HG03442 (cell line): ENCODE results near the gene SLC7A9.

Experiments
- ATAC-seq: cut with Tn5 transposase; IDR thresholded peaks from one replicate; pipeline ENCODE4 v1.9.1; 2021; ENCODE audit warnings: mild to moderate bottlenecking, moderate library complexity; ENCODE audit not compliant: unreplicated experiment

Gene SLC7A9

DNA sequence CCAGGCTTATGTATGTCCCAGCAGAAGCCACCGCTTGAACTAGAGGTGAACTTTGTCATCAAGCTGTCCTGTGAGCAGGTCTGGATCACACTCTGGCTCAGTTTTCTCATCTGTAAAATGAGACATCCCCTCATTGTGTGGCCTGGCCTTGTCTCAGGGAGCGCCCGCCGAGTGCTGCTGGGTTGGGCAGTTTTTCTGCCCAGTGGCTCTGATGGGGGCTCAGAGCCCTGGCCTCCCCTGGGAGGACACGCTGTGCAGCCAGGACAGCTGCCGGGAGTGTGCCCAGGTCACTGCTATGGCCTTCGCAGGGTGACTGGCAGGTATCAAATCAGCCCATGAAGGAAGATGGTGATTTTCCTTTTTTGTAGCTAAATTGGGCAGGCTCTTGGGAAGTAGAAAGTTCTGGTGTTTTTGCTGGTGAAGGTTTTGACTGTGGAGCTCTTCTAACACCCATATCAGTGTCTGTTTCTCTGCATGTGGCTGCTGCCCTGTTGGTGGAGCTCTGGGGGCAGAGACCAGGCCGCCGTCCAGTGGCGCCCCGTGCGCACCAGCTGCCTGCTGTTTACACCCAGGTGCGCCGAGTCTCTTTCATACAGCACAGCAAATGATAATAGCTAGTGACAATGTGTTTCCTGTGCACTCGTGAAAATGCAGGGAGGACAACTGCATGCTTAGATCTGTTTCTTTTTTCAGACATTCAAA lies 40.8 kb downstream of the SLC7A9 start:
- no peak for ATAC-seq

DNA sequence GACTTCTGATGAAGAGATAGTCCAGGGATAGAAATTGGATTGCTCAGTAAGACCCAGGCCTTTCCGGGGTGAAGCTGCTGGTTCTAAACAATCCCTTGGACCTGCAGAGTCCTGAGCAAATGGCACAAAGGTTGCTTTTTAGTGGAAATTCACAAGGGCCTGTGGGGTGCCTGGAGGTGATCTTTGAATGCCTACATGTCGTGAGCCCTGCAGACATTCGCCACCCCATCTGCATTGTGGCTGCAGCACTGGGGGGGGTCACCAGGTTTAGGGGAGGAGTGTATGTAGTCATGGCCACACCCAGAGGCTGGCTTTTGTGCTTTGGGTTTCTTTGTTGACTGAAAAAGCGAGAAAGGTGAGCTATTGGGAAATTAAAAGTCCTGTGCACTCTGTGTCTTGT lies 41.4 kb downstream of the SLC7A9 start:
- ATAC-seq, result no peak

DNA sequence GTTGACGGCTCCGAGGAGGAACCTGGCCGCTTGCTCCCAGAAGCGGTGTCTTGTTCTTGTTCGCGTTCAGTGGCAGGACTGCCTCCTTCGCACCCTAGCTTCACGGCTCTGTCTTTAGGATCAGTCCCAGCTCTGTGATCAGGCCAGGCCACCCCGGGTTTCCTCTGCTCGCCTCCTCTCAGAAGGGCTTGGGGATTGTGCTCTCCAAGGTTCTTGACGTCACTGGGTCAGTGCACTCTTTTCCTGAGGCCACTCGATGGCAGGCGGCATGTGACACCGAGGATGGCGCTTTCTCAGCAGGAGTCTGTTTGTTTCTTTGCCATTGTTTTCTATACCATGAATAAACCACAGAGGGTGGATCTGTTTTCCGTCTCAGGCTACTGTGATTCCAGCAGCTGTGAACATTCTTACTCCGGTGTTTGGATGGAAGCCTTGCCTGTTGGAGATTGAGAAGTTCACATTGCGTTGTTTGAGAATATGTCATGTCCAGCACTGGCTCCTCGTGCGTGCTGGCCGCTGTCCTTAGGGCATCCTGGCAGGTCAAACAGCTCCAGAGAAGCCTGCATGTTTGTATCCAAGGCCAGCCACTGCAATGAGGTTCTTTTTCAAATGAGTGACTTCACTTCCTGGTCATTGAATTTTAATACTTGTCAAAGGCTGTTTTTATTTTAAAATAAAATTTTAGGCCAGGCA lies 44.5 kb downstream of the SLC7A9 start:
- no peak for ATAC-seq

DNA sequence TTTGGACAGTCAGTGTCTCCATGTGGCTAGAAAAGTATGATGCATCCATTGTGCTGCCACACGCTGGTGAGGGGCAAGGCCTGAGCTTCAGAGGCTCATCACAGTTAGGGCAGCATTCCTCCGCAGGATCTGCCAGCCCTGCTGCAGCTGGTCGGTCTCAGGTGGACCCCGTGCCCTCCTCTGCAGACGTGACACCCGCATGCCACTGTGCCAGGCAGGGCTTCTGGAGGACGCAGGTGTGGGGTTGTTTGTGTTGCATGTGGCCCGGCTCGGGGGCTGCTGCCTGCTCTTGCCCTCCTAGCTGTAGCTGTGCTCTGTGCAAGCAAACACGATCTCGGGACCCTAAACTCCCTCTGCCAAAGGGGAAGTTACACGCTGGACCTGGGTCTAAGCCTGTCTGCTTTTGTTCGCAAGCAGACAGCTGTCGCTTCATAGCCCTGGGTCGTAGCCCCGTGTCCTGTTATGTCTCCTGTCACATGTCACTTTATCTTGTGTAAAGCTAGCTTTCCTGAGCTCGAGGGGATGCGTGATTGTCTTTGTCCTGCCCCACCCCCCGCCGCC lies 45.3 kb downstream of the SLC7A9 start:
- no peak for ATAC-seq

DNA sequence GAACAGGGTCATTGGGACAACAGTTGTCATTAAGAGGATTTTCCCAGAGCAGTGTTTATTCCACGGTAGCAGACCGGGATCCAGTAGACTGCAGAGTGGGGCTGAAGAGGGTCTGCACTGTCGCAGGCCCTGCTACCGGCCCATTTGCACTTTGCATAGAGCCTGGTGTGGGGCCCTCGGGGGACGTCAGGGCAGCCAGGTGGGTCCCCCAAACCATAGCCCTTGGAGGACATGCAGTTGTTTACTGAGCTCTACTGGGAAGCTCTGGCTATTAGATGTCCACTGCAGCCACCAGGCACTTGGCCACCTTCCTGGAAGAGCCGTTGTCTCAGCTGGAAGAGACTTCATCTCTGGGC lies 45.8 kb downstream of the SLC7A9 start:
- ATAC-seq, result no peak

DNA sequence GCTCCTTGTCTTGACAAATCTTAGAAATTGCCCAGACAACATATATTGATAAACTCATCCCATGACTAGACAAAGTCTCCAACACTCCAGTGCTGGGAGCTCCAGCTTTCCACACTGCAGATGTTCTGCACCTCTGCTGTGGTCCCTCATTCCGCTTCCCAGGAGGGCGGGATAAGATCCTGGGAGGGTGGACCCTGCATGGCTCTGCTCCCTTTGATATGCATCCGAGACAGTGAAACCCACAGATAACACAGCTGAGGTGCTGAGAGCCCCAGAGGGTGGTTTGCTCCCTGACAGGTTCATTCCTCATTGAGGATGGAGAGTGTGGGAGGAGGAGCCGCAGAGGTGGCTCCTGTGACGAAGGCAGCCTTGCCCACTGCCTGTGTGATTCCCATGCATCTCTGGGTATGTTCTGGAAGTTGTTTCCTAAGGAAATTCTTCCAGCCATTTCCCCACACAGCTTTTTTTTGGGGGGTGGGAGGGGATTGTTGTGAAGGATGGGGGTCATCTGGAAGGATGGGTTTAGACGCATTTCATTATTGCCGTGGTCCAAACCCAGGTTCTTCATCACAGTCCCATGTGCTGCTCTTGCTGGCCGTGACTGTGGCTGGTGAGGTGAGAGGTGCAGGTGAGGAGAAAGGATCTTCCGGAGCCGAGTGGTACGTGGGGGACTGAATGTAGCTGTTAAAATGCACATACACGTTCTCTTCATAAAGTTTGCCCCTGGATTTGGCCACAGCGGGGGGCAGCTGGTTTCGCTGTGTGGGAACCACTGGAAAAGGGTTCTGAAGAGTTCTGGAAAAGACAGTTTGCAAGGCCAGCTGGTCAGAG lies 46.4 kb downstream of the SLC7A9 start:
- no peak for ATAC-seq

GRCh38 chr19:32819419-32820400 lies 49.9 kb downstream of the SLC7A9 start:
- ATAC-seq, result no peak

- no peak for ATAC-seq
Measured at GRCh38 chr19:32818536-32818935, 51.0 kb downstream of the SLC7A9 start.

- ATAC-seq, result no peak
Measured at GRCh38 chr19:32817569-32818476, 51.7 kb downstream of the SLC7A9 start.

DNA sequence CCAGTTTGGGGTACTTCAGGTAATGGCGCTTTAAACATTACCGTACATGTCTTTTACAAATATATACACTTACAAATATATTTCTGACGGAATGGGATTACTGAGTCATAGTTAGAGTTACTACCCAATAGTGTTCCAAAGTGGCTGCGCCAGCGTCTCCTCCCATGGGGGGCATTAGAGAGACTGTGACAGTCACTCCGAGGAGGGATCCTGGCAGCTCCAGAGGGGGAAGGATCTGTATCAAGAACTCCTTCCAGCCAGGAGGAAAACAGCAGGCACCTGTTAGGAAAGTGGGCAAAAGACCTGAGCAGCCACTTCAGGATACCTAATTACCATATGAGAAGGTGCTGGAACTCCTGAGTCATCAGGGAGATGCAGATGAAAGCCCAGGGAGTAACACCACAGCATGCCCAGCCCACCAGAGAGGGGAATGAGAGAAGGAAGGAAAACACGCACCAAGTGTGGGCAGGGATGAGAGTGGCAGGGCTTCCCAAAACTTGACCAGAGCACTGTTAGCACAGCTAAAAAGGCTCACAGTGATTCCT lies 52.9 kb downstream of the SLC7A9 start:
- no peak for ATAC-seq

DNA sequence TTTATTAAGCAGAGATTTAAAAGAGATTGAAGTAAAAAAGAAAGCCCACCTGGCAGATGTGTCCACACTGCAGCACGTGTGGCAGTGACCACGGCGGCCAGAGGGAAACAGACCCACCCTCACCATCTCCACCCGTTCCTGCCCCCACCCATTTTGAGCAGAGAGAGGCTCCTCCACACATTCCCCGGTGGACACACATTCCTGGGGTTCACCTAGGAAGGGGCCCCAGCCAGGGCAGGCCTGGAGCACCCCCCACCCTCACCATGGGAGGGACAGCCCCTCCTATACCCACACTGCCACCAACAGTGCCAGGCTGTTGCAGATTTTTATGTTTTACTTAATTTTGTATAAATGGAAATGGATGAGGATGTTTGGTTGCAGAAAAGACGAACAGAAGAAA lies 54.9 kb downstream of the SLC7A9 start:
- no peak for ATAC-seq

- no peak for ATAC-seq
Measured at GRCh38 chr19:32813862-32814425, 55.6 kb downstream of the SLC7A9 start.

GRCh38 chr19:32812571-32812970 lies 57.0 kb downstream of the SLC7A9 start:
- ATAC-seq, result no peak

- no peak for ATAC-seq
Measured at GRCh38 chr19:32812036-32812435, 57.5 kb downstream of the SLC7A9 start.

DNA sequence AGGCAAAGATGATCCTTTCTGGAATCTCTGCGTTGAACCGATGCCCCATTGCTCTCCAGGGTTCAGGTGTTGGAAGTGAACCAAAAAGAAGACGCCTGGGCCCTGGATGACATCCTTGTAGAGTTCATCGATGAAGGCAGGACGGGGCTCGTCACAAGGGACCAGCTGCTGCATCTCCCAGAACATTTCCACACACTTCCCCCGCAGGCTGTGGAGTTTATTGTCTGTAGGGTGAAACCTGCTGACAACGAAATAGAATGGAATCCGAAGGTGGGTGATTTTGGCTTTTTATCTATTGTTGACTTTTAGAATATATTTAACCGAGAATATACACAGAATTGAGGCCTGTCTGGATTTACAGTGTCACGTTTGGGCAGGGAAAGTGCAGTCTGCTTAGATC lies 58.4 kb downstream of the SLC7A9 start:
- no peak for ATAC-seq

GRCh38 chr19:32810452-32810851 lies 59.1 kb downstream of the SLC7A9 start:
- ATAC-seq, result no peak

DNA sequence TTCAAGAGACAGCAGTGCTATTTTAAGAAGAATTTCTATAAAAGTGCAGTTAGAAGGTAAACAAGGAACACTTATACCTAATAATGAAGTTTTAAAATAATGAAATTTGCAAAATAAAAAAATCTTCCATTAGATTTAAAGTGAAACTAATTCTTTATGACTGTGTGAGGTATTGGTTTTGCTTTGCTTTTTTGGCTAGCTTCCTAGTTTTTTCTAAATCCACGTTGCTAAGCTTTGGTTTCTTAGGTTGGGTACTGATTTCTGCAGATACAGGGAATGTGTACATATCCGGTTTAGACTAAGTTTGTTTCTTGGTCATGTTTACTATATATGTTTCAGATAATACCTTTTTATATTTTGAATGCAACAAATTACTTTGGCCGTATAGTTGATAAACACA lies 59.8 kb downstream of the SLC7A9 start:
- ATAC-seq, result no peak

GRCh38 chr19:32809254-32809653 lies 60.3 kb downstream of the SLC7A9 start:
- ATAC-seq, result no peak

- no peak for ATAC-seq
Measured at GRCh38 chr19:32808236-32808635, 61.3 kb downstream of the SLC7A9 start.
